Immature natural killer cell (primary cell): ENCODE measurements around the gene ITGAD. TPM values are rescaled to one million over a fixed set of nuclear protein-coding genes. Genes with fewer than 3 reads are reported as not detected.

ENCODE experiments used
- DNase-seq, 3 donors: peaks; one replicate each; pipeline ENCODE4 v3.0.0; 2022; ENCODE audit warnings: mixed read lengths in 1 of 3
- H3K27ac Mint-ChIP-seq, 6 donors: one replicate each; pipeline ENCODE4 v1.8.0; 2020; ENCODE audit warnings: mixed read lengths in 6 of 6, mild to moderate bottlenecking in 5 of 6, inconsistent platforms in 4 of 6, moderate library complexity in 3 of 6
- H3K27me3 Mint-ChIP-seq, 3 donors: one replicate each; pipeline ENCODE4 v1.8.0; 2020 to 2021; ENCODE audit warnings: low read depth in 3 of 3, mild to moderate bottlenecking in 3 of 3, mixed read lengths in 3 of 3, moderate library complexity in 3 of 3, inconsistent platforms in 1 of 3
- H3K36me3 Mint-ChIP-seq, 3 donors: one replicate each; pipeline ENCODE4 v1.8.0; 2020; ENCODE audit warnings: mixed read lengths in 3 of 3, inconsistent platforms in 2 of 3, mild to moderate bottlenecking in 2 of 3
- H3K4me1 Mint-ChIP-seq, 2 donors: one replicate each; pipeline ENCODE4 v1.8.0; 2020; ENCODE audit warnings: inconsistent platforms in 2 of 2, mild to moderate bottlenecking in 2 of 2, mixed read lengths in 2 of 2, moderate library complexity in 1 of 2
- H3K4me3 Mint-ChIP-seq, 5 donors: one replicate each; pipeline ENCODE4 v1.8.0; 2020; ENCODE audit warnings: mild to moderate bottlenecking in 5 of 5, mixed read lengths in 5 of 5, inconsistent platforms in 3 of 5, moderate library complexity in 3 of 5
- H3K9me3 Mint-ChIP-seq, 6 donors: one replicate each; pipeline ENCODE4 v1.8.0; 2020; ENCODE audit warnings: mild to moderate bottlenecking in 6 of 6, mixed read lengths in 6 of 6, inconsistent platforms in 4 of 6, moderate library complexity in 3 of 6
- polyA plus RNA-seq, 3 donors: library from polyadenylated mRNA; unstranded; fragments of 300-500 nt; fragmentation: Illumina TruSeq; gene quantifications; one replicate each; pipeline ENCODE4 v1.2.3, GENCODE V29; 2021

ITGAD gene
- polyA plus RNA-seq, 3 donors from 2014 or later: 0.27 to 0.47 TPM; not detected in 1

DNA sequence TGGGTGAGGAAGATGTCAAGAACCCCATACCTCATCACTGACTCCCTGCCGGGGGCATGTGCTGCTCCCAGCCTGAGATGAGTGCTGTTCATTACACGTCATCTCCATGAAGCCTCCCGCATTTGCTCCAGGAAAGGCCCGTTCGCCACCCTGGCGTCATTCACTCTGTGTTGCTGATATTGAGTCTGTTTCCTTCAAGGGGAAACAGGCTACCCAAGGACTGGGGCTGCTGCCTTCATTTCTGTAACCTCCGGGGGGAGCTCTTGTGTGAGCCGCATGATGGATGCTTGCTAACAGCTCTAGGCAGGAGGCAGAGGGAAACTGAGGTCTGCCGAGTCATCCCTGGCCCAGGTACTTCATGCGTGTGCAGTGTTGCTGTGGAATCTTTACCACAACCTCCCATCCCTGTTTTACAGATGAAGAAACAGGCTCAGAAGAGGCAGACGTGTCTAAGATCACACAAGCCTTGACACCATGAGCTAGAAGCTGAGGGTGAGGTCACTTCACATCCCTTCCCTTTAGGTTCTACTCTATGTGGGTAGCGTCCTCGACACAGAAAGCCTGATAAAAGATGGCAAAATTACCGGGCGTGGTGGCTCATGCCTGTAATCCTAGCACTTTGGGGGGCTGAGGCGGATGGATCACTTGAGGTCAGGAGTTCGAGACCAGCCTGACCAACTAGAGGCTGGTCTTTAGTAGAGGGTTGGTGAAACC, 62.6 kb downstream of the ITGAD start:
- H3K4me3 Mint-ChIP-seq: peak overlapping the region in 4 of 5 donors; percentile 38 to 53 (median 42)
- peaks cover 0 to 3% (median 0%) of the 10 kb centered on the region in 3 donors for H3K36me3 Mint-ChIP-seq
- peaks cover 0 to 15% (median 3%) of the 10 kb centered on the region in 3 donors for H3K27me3 Mint-ChIP-seq
- H3K4me1 Mint-ChIP-seq: peaks cover 61 to 69% of the 10 kb centered on the region in 2 donors
- peak overlapping the region; percentile 20 to 83 (median 49) for H3K27ac Mint-ChIP-seq
- no peaks in the 10 kb centered on the region for H3K9me3 Mint-ChIP-seq
- no peak for DNase-seq

DNA sequence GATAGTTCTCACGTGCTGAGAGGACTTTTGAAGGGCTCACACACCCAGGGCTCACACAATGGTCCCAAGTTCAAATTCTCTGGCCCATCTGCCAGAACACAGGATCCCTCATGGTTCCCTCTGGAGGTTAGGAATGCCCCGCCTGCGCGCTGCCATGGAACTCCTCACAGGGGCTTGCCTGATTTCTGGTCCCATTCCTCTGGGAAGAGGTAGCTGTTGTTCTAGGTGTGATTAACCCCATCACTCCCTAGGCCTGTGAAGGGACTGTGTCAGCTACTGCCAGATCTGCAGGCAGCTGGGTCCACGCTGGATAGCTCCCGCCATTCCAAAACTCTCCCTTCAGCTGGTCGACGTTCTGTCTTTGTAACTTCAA, 63.8 kb downstream of the ITGAD start:
- Mint-ChIP-seq H3K27ac (peak overlapping the region in 3 of 6 donors; percentile 32 to 95 (median 34)), H3K36me3 (no peaks in the 10 kb centered on the region), H3K9me3 (no peaks in the 10 kb centered on the region), H3K27me3 (peaks cover 0 to 15% (median 3%) of the 10 kb centered on the region in 3 donors), H3K4me1 (peaks cover 59 to 65% of the 10 kb centered on the region in 2 donors), H3K4me3 (peak overlapping the region in 4 of 5 donors; percentile 17 to 96 (median 32))
- DNase-seq: no peak

DNA sequence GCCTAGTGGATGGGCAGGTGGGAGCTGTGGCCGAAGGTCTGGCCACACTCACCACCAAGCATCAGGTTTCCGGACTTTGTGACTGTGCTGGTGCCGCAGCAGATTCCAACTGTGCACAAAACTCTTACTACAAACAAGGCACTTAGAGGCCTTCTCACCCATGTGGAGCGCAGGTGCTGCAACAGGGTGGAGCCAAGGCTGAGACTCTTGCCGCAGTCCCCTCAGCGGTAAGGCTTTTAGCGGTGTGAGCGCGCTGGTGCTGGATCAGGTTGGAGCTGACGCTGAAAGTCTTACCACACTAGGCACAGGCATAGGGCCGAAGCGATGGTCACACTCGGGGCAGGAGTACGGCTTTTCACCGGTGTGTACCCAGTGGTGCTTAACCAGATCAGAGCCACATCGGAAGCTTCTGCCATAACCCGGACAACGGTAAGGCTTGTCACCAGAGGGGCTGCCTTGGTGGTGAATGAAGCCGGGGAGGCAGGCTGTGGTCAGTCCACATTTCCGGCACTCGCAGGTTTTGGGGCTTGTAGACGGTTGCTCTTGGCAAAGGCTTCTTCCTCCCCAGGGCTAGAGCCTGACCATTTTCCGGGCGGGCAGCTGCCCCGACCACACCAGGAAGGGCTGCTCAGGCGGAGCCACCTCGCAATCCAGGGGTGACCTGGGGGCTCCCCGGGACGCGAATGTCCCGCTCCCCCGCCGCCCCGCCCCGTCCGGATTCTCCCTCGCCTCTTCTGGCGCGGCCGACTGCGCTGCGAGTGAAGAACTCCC, 65.1 kb downstream of the ITGAD start:
- H3K27me3 Mint-ChIP-seq: peaks cover 2 to 15% (median 3%) of the 10 kb centered on the region in 3 donors
- H3K36me3 Mint-ChIP-seq: peaks cover 0 to 5% (median 4%) of the 10 kb centered on the region in 3 donors
- H3K4me1 Mint-ChIP-seq: peaks cover 55 to 63% of the 10 kb centered on the region in 2 donors
- DNase-seq: peak; percentile 82 to 86 (median 85)
- peak overlapping the region; percentile 93 to 98 (median 96) for H3K27ac Mint-ChIP-seq
- peak overlapping the region; percentile 90 to 96 (median 94) for H3K4me3 Mint-ChIP-seq
- H3K9me3 Mint-ChIP-seq: no peaks in the 10 kb centered on the region

DNA sequence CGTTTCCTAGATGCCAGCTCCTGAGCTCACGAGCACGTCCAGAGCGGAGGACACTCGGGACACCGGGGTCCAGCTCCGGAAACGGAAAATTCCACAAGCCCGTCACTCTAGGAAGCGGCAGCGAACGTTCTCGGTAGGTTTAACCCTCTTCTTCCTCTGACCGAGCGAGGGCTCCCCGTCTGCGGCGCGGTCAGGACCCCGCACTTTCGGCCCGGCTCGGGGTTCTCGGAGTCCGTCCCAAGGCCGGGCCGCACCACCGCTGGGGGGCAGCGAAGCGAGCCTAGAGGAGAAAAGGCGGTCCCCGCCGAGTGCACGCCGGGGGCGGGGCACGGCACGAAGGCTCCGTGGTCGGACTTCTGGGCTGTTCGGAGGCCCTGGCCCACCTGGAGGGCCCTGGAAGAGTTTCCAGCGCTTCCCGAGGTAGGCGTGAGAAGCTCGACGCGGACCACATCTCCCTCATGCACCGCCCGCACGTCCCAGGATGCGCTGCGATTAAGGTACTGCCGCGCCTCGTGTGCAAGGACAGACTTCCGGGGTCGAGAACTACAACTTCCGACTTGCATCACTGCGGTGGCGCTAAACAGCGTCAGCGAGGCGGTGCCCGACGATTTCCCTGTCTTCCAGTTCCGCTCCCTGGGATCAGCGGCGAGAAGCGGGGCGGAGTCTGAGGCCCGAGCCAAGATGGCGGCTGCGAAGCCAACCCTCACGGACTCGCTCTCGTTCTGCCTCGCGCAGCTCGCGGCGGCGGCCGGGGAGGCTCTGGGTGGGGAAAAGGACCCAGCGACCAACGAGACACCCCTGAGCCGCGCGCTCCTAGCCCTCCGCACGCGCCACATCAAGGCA, 65.9 kb downstream of the ITGAD start, which contains the start of gene ARMC5:
Gene ARMC5 (plus strand): TSS at position 658 of the 843 bp plus-strand sequence. CDS start 24 bp downstream, at position 682.
- DNase-seq: peak; percentile 97 to 98 (median 97)
- Mint-ChIP-seq H3K4me1 (peaks cover 48 to 55% of the 10 kb centered on the region in 2 donors), H3K27ac (peak within 1 kb of the TSS; percentile 94 to 98 (median 96)), H3K27me3 (peaks cover 2 to 16% (median 3%) of the 10 kb centered on the region in 3 donors), H3K9me3 (no peaks in the 10 kb centered on the region), H3K36me3 (peaks cover 4 to 5% (median 5%) of the 10 kb centered on the region in 3 donors), H3K4me3 (peak within 1 kb of the TSS; percentile 92 to 96 (median 94))

DNA sequence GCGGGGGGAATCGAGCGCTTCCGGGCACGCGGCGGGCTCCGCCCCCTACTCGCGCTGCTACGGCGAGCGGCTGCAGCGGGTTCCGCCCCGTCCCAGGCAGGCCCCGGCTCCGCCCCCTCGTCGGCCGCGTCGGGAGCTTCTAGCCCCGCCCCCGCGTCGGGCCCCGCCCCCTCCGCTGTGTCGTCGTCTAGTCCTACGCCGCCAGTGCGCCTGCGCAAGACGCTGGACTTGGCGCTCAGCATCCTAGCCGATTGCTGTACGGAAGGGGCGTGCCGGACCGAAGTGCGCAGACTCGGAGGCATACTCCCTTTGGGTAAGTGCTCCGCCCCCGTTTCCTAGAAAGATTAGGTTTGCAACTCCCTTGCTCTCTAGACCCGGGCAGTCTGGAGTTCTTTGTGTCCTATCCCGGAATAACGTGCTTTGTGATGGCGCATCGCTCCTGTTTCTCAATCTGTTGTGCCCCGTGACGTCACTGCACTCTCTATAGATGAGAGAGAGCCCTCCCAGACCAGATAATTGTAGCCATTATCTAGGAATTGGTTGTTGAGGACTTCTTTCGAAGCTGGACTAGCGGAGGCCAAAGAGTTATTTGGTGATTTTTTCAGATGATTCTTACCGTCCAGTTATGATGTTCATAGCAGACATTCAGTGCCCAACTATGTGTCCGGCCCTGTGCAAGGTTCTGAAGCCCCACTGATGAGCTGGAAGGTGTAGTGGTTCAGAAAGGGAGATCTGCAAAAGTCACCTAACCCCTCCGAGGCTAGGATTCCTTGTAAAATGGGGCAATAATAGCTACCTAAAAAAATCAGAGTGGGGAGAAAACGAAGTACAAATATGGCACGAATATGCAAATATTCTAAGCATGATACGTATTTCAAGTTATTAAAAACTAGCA, 66.8 kb downstream of the ITGAD start:
- H3K9me3 Mint-ChIP-seq: no peaks in the 10 kb centered on the region
- DNase-seq: peak; percentile 100
- H3K27me3 Mint-ChIP-seq: peaks cover 2 to 16% (median 3%) of the 10 kb centered on the region in 3 donors
- H3K27ac Mint-ChIP-seq: peak overlapping the region; percentile 94 to 98 (median 96)
- peaks cover 46 to 51% of the 10 kb centered on the region in 2 donors for H3K4me1 Mint-ChIP-seq
- H3K4me3 Mint-ChIP-seq: peak overlapping the region; percentile 92 to 96 (median 94)
- peaks cover 5 to 7% (median 6%) of the 10 kb centered on the region in 3 donors for H3K36me3 Mint-ChIP-seq

DNA sequence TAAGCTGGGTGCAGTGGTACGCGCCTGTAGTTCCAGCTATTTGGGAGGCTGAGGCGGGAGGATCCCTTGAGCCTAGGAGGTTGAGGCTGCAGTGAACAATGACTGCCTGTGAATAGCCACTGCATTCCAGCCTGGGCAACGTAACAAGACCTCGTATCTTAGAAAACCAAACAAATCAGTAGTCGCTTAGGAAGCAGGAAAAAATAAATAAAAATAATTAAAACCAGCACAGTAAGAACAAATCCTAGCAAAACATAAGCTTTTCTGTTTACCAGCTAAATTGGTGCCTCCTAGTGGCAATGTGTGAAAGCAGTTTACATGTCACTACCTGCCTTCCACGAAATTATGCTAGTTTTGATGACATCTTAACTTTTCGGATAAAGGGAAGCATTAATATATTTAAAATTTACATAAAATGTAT, 67.5 kb downstream of the ITGAD start:
- peak; percentile 34 to 43 (median 37) for DNase-seq
- Mint-ChIP-seq H3K27ac (peak overlapping the region; percentile 90 to 97 (median 96)), H3K9me3 (no peaks in the 10 kb centered on the region), H3K36me3 (peaks cover 5 to 12% (median 10%) of the 10 kb centered on the region in 3 donors), H3K4me1 (peaks cover 39 to 44% of the 10 kb centered on the region in 2 donors), H3K27me3 (peaks cover 2 to 16% (median 3%) of the 10 kb centered on the region in 3 donors), H3K4me3 (peak overlapping the region; percentile 91 to 96 (median 94))

DNA sequence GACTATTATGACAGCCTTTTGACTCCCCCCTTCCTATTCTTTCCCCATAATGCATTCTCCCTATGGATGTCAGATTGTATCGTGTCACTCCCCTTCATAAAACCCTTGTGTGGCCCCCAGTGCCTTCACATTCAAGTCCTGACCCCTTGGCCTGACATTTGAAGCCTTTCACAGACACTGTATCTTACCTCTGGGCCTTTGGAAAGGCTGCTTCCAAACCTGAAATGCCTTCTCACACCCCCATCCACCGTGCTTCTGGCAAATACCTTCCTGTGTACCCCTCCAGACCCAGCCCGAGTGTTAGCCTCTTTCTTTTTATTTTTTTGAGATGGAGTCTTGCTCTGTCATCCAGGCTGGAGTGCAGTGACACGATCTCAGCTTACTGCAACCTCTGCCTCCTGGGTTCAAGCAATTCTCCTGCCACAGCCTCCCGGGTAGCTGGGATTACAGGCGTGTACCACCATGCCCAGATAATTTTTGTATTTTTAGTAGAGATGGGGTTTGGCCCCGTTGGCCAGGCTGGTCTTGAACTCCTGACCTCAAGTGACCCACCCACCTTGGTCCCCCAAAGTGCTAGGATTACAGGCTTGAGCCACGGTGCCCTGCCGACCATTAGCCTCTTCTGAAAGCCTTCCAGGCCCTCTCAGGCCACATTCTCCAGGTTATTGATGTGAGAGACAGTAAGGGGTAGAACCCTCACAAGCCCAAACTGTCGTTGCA, 68.2 kb downstream of the ITGAD start:
- Mint-ChIP-seq H3K4me1 (peaks cover 33 to 38% of the 10 kb centered on the region in 2 donors), H3K9me3 (no peaks in the 10 kb centered on the region), H3K27ac (peak overlapping the region in 4 of 6 donors; percentile 62 to 90 (median 70)), H3K4me3 (peak overlapping the region in 4 of 5 donors; percentile 5 to 92 (median 33)), H3K27me3 (peaks cover 2 to 16% (median 3%) of the 10 kb centered on the region in 3 donors), H3K36me3 (peaks cover 5 to 14% (median 10%) of the 10 kb centered on the region in 3 donors)
- no peak for DNase-seq

DNA sequence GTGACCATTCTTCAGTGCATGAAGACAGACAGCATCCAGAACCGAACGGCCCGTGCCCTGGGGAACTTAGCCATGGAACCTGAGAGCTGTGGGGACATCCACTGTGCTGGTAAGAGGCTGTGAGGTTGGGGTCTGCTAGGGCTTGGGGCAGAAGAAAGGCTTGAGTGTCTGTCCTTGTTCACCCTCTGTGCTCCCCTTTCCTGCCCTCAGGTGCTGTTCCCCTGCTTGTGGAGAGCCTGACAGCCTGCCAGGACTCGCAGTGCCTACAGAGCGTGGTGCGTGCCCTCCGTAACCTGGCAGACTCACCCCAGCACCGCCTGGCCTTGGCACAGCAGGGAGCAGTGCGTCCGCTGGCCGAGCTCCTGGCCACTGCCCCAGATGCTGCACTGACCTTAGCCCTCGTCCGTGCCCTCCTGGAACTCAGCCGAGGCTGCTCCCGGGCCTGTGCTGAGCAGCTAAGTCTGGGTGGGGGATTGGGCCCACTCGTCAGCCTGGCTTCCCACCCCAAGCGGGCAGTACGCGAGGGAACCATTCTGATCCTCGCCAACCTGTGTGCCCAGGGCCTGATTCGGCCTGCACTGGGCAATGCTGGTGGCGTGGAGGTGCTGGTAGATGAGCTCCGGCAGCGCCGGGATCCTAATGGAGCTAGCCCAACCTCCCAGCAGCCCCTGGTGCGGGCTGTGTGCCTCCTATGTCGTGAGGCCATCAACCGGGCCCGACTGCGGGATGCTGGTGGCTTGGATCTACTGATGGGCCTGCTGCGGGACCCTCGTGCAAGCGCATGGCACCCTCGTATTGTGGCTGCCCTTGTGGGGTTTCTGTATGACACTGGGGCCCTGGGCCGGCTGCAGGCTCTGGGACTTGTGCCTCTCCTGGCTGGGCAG, 69.0 kb downstream of the ITGAD start:
- Mint-ChIP-seq H3K4me3 (no peak overlapping the region), H3K36me3 (peaks cover 5 to 18% (median 16%) of the 10 kb centered on the region in 3 donors), H3K27ac (no peak overlapping the region)

DNA sequence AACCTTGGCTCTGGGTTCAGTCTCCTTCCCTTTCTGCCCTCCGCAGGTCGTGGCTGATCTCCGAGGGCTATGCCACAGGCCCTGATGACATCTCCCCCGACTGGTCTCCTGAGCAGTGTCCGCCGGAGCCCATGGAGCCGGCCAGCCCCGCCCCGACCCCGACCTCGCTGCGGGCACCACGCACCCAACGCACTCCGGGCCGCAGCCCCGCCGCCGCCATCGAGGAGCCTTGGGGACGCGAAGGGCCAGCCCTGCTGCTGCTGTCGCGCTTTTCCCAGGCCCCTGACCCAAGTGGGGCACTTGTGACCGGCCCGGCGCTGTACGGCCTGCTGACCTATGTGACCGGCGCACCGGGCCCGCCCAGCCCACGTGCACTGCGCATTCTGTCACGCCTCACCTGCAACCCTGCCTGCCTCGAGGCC, 71.2 kb downstream of the ITGAD start:
- Mint-ChIP-seq H3K36me3 (peaks cover 5 to 18% (median 16%) of the 10 kb centered on the region in 3 donors), H3K9me3 (no peaks in the 10 kb centered on the region), H3K27ac (peak overlapping the region in 1 of 6 donors; percentile 75), H3K27me3 (peaks cover 2 to 5% (median 4%) of the 10 kb centered on the region in 3 donors), H3K4me3 (no peak overlapping the region), H3K4me1 (peaks cover 13 to 19% of the 10 kb centered on the region in 2 donors)
- no peak for DNase-seq

More for the DNA sequence above, 69.0 kb downstream of the ITGAD start:
- no peak for DNase-seq
- H3K4me1 Mint-ChIP-seq: peaks cover 26 to 32% of the 10 kb centered on the region in 2 donors
- peaks cover 2 to 16% (median 3%) of the 10 kb centered on the region in 3 donors for H3K27me3 Mint-ChIP-seq
- no peaks in the 10 kb centered on the region for H3K9me3 Mint-ChIP-seq

DNA sequence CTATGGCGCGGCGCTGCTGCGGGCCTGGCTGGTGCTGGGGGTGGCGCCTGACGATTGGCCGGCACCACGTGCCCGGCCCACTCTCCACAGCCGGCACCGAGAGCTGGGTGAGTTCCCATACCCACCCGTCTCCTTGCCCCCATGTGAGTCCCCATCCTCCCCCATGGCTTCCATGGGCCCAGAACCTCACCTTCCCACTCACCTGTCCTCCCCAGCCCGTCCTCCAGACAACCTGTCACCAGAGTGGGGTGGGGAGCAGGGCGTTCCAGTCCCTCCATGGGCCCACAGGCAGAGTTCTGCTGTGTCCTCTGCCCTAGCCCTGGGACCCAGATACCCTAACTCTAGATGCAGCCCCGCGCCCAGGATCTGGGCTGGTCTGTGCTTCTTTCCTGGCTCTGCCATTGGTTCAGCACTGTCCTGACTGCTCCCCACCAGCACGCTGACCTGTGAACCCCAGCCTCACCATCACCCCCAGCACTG, 71.7 kb downstream of the ITGAD start:
- H3K36me3 Mint-ChIP-seq: peaks cover 5 to 18% (median 16%) of the 10 kb centered on the region in 3 donors
- no peaks in the 10 kb centered on the region for H3K9me3 Mint-ChIP-seq
- H3K4me1 Mint-ChIP-seq: peaks cover 11 to 17% of the 10 kb centered on the region in 2 donors
- no peak overlapping the region for H3K4me3 Mint-ChIP-seq
- peaks cover 2 to 3% (median 2%) of the 10 kb centered on the region in 3 donors for H3K27me3 Mint-ChIP-seq
- H3K27ac Mint-ChIP-seq: no peak overlapping the region
- DNase-seq: no peak
